Psoas muscle (tissue), 8 donors: Measurements from ENCODE around the gene WTAP. TPM values are rescaled to one million over a fixed set of nuclear protein-coding genes. Genes with fewer than 3 reads are reported as not detected.
"Not testable (repeated sequence)": the region's sequence is repeated elsewhere in the genome, so short reads cannot be mapped to it uniquely, and the experiment has no call there.

Experiments
- ATAC-seq, 4 donors: fragments of 200-7000 bp; cut with Tn5 transposase; one replicate each; pipeline ENCODE4 v1.9.1; 2020; ENCODE audit warnings: moderate library complexity in 3 of 4, mild to moderate bottlenecking in 2 of 4
- DNase-seq, 2 donors: peaks; one replicate each; pipeline ENCODE4 v3.0.0-alpha.2; 2020
- H3K27ac ChIP-seq: fragments of 200-600 bp; one replicate; pipeline ENCODE4 v1.8.0; 2022
- H3K27me3 ChIP-seq, 3 donors: fragments of 200-600 bp in 1 of 3; one replicate each; pipeline versions ENCODE4 v1.6.1 to v1.8.0; 2013 to 2022; ENCODE audit warnings: low read length in 2 of 3, mild to moderate bottlenecking in 2 of 3, moderate library complexity in 1 of 3; ENCODE audit not compliant: insufficient read depth in 3 of 3
- H3K36me3 ChIP-seq, 2 donors: fragments of 200-600 bp in 1 of 2; one replicate each; pipeline versions ENCODE4 v1.6.1 to v1.8.0; 2013 to 2022; ENCODE audit warnings: low read depth in 1 of 2, mild to moderate bottlenecking in 1 of 2, moderate library complexity in 1 of 2; ENCODE audit not compliant: insufficient read depth in 1 of 2
- H3K4me1 ChIP-seq: fragments of 200-600 bp; one replicate; pipeline ENCODE4 v1.8.0; 2022
- H3K4me3 ChIP-seq: fragments of 200-600 bp; one replicate; pipeline ENCODE4 v1.8.0; 2022; ENCODE audit warnings: mild to moderate bottlenecking
- H3K9me3 ChIP-seq: fragments of 200-600 bp; one replicate; pipeline ENCODE4 v1.8.0; 2022
- WGBS, 3 donors: extraction: QIAGEN DNeasy Blood & Tissue Kit; methylation state at CpG; one replicate each; pipeline versions ENCODE4 v1.1.6 to v1.1.7; 2013; 5-methylcytosine and 5-hydroxymethylcytosine counted together
- intact Hi-C, 2 donors: fragments of 100-400 bp; cut with DNase I; formaldehyde crosslinking; loops; one replicate each; pipeline versions ENCODE4 v1.11.0 to v1.14.2; 2022
- polyA plus RNA-seq, 3 donors: library from polyadenylated mRNA; stranded (reverse); fragments of 200-250 nt; gene quantifications; one replicate each; pipeline ENCODE4 v1.2.3, GENCODE V29; 2013
- total RNA-seq, 4 donors: library from RNA; stranded (reverse); fragmentation: NEBNext Ultra II Directional in 2 of 4; extraction: Animal tissue kit (Norgen Biotek cat#: 25700) in 2 of 4; gene quantifications; one replicate each; pipeline versions ENCODE4 v1.2.1 to v1.2.4, GENCODE V29; 2021 to 2023
- TF ChIP-seq, protein P1 (sequence below): fragments of 200-600 bp; IDR thresholded peaks from one replicate; pipeline ENCODE4 v1.8.0; 2022; ENCODE audit warnings: antibody characterized with exemption
- donor health status: healthy with polysubstance abuse.
- donor health status: DM: no; HTN: no; CAD: no; lungs with moderate emphysema.
- donor health status: Bipolar disorder and iron deficiency.
- donor health status: healthy.
- donor health status: DM: yes; HTN: yes; CAD: no.
- donor health status: DM: no; HTN: no; CAD: no.
- donor health status: DM: no; HTN: no; CAD: no.
- donor health status: DM: yes; HTN: yes; CAD: no.

Gene WTAP
- total and polyA plus RNA-seq, 7 donors = 51.8 to 284 (median 131) TPM

DNA sequence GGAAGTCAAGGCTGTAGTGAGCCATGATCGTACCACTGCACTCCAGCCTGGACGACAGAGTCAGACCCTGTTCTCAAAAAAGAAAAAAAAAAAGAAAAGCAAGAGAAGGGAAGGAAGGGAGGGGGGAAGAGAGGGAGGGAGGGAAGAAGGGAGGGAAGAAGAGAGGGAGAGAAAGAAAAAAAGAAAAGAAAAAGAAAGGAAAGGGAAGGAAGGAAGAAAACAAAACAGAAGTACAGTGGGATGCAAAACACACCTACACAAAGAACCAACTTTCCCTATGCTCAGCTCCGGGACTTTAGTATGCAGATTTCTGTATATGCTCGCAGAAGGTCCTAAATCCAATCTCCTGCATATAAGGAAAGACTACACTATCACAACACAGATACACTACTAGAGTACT lies 2.5 kb upstream of the WTAP start:
- H3K4me3 ChIP-seq = no peak overlapping the region

DNA sequence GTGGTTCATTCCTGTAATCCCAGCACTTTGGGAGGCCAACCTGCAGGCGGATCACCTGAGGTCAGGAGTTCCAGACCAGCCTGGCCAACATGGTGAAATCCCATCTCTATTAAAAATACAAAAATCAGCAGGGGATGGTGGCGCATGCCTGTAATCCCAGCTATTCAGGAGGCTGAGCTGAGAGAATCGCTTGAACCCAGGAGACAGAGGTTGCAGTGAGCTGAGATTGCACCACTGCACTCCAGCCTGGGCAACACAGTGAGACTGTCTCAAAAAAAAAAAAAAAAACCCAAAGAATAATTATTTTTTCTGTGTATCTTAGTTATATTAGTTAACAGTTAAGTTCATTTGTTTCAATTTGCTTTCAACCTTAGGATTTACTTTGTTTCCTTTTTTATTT lies 2.1 kb upstream of the WTAP start:
- intact Hi-C loops = not testable (repeated sequence)
- WGBS, 3 donors = 94 to 96% (median 94%) methylated on average over 3 of the region's 3 CpGs

More for the DNA sequence above, 2.5 kb upstream of the WTAP start:
- intact Hi-C loops = no loop called here
- H3K27ac ChIP-seq = peak overlapping the region; percentile 24
- DNase-seq = no peak
- no peak for ATAC-seq
- WGBS, 3 donors = 88 to 95% (median 91%) methylated on average over 4 of the region's 4 CpGs
- no peaks in the 10 kb centered on the region for H3K27me3 ChIP-seq
- H3K9me3 ChIP-seq = no peaks in the 10 kb centered on the region
- TF ChIP-seq, protein P1, sequence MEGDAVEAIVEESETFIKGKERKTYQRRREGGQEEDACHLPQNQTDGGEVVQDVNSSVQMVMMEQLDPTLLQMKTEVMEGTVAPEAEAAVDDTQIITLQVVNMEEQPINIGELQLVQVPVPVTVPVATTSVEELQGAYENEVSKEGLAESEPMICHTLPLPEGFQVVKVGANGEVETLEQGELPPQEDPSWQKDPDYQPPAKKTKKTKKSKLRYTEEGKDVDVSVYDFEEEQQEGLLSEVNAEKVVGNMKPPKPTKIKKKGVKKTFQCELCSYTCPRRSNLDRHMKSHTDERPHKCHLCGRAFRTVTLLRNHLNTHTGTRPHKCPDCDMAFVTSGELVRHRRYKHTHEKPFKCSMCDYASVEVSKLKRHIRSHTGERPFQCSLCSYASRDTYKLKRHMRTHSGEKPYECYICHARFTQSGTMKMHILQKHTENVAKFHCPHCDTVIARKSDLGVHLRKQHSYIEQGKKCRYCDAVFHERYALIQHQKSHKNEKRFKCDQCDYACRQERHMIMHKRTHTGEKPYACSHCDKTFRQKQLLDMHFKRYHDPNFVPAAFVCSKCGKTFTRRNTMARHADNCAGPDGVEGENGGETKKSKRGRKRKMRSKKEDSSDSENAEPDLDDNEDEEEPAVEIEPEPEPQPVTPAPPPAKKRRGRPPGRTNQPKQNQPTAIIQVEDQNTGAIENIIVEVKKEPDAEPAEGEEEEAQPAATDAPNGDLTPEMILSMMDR = no peak
- H3K4me1 ChIP-seq = peaks cover 29% of the 10 kb centered on the region
- H3K36me3 ChIP-seq = peaks cover 0 to 11% of the 10 kb centered on the region in 2 donors

DNA sequence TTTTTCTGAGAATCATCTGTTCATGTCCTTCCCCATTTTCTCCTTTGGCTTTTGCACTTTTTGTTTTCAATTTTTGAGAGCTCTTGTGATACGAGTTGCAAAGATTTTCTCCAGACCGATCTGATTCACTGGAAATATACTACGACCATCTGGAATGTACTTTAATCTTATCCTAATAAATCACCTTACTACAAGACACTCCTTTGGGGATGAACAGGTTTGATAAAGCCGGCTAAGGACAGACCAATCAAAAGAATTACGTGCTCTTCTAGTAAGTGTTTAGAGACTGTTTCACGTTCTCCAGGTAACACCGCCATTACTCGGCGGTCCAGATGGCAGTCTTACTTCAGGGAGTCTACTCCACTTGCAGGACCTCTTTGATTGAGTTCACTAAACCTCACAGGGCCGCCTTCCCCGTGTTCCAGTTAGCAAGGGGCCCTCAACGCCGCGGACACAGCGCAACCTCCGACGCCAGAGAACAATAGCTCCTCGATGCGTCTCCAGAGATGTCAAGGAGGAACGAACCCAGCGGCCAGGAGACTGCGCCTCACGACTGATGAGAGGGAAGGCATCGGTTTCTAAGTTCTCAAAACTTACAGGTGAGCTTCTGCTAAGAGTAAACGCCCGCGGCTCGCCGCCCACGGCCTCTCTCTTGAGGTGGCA lies 920 bp upstream of the WTAP start:
- DNase-seq = no peak
- Histone ChIP-seq H3K4me3 (peak overlapping the region; percentile 90), H3K27me3 (no peaks in the 10 kb centered on the region), H3K27ac (peak overlapping the region; percentile 97), H3K4me1 (peaks cover 42% of the 10 kb centered on the region), H3K9me3 (no peaks in the 10 kb centered on the region), H3K36me3 (peaks cover 0 to 11% of the 10 kb centered on the region in 2 donors)
- ATAC-seq = peak in 3 of 4 donors; percentile 23 to 42 (median 25)
- WGBS, 3 donors = 1 to 2% (median 1%) methylated on average over 30 of the region's 30 CpGs
- TF ChIP-seq, protein P1 = no peak
- intact Hi-C loops = loop anchor here in 1 of 2 donors (2.0 kb wide), 2 partner anchors 34 to 64 kb away; partner anchors contain the start of genes MRPL18 and SOD2

More for the DNA sequence above, 2.1 kb upstream of the WTAP start:
- peaks cover 33% of the 10 kb centered on the region for H3K4me1 ChIP-seq
- ATAC-seq, H3K4me3 ChIP-seq, DNase-seq, H3K9me3 ChIP-seq, H3K27me3 ChIP-seq: not testable (repeated sequence)
- H3K36me3 ChIP-seq = peaks cover 0 to 11% of the 10 kb centered on the region in 2 donors
- peak overlapping the region; percentile 97 for H3K27ac ChIP-seq

DNA sequence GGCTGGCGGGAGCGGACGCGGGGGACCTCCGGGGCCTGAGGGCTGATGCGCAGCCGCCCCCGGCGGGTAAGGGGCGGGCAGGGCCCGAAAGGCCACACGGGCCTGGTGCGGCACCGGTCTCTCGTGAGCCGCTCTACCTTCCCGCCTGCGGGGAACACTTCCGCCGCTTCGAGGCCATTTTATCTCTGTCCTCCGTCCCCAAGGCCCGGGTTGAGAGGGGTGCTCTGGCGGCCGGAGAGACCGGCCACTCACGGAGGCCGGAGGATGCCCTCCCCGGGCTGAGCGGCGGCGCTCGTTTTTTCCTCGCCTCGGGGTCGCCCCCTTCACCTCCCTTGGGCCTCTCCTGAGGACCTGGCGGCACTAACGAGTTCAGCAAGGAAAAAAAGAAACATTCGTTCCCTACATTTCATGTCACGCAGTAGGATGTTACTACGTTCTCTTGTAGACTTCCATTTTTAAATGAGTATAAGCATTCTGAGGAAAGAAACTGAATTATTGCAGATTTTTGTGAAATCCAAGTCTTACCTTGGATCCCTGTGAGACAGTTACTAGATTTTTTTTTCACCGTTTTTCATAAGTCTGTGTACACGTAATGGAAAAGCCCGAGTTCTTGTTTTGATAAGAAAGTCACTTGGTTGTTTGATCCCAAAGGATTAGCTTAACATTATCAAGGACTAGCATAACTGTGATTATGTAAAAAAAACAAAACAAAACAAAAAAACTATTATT lies 575 bp downstream of the WTAP start:
- DNase-seq (no peak), ATAC-seq (peak; percentile 17 to 40 (median 32))
- TF ChIP-seq, protein P1 = no peak
- intact Hi-C loops = loop anchor here (2.0 kb wide), 2 partner anchors 35 to 63 kb away; partner anchors contain the start of genes SOD2 (in 2 of the 2) and MRPL18 (in 1 of the 2)
- Histone ChIP-seq H3K4me3 (peak overlapping the region; percentile 90), H3K27me3 (no peaks in the 10 kb centered on the region), H3K4me1 (peaks cover 53% of the 10 kb centered on the region), H3K9me3 (no peaks in the 10 kb centered on the region), H3K27ac (peak overlapping the region; percentile 97), H3K36me3 (peaks cover 0 to 11% of the 10 kb centered on the region in 2 donors)
- WGBS, 3 donors = 0% methylated on average over 23 to 44 of the region's 44 CpGs

DNA sequence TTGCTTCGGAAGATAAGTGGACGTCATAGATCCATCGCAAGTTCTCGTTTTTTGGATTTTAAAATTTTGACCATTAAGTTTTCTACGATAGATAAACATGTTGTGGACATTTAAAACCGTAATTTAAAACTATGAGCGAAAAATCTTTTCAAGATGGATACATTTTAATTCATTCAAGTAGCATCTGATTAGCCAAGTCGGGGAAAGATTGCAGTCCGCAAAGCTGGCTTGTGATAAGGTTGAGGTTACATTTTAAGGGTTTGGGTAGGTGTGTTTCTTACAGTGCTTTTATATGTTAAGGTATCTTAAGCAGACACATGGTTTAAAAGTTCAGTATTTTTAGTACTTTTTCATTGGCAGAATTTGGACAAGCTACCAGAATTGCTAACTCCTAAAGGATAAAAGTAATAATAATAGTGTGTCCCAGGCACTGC lies 1.2 kb downstream of the WTAP start:
- Histone ChIP-seq H3K36me3 (peaks cover 0 to 10% of the 10 kb centered on the region in 2 donors), H3K4me1 (peaks cover 53% of the 10 kb centered on the region), H3K27me3 (no peaks in the 10 kb centered on the region), H3K4me3 (peak overlapping the region; percentile 90), H3K27ac (peak overlapping the region; percentile 97), H3K9me3 (no peaks in the 10 kb centered on the region)
- intact Hi-C loops = loop anchor here in 1 of 2 donors (2.0 kb wide), 1 partner anchor 36 kb away; the partner anchor contains the start of gene SOD2
- ATAC-seq (no peak), DNase-seq (no peak)
- TF ChIP-seq, protein P1 = no peak
- WGBS, 3 donors = 2 to 4% (median 3%) methylated on average over 9 of the region's 9 CpGs
